Measurements from ENCODE around the gene CYP27C1. TPM values are rescaled to one million over a fixed set of nuclear protein-coding genes. Genes with fewer than 3 reads are reported as not detected.

CYP27C1 gene
- total and polyA plus RNA-seq, 4 experiments from 2014 or later = not detected

DNA sequence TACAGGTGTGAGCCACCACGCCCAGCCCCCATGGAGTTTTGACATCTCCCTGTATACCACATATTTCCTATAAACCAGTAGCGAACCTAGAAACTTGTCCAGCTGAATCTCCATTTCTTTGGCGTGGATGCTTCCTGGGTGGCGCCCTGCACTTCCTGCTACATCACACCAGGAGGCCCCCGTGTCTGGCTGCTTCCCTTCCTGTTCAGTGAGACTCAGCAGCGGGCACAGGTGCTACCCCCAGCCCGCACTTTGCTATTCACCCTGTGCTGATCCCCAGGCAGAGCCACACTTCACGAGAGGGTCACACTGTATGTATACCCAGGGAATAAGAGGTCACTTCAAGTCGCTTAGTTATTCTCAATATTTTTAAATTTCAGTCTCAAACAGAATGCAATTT, 35.0 kb downstream of the CYP27C1 start:
- H3K36me3 ChIP-seq (ENCODE audit: insufficient read depth, low read length) = no peaks in the 10 kb centered on the region
- Mint-ChIP-seq H3K27ac (peak overlapping the region in 1 of 7 donors; percentile 8), H3K9me3 (peaks cover 0 to 15% (median 8%) of the 10 kb centered on the region in 8 donors), H3K4me1 (peaks cover 0 to 5% (median 5%) of the 10 kb centered on the region in 4 donors), H3K27me3 (peaks cover 19 to 24% of the 10 kb centered on the region in 2 donors), H3K36me3 (no peaks in the 10 kb centered on the region), H3K4me3 (no peak overlapping the region)
- ChIA-PET POLR2A (ENCODE audit: partially characterized antibody) (no interaction called here), CTCF (ENCODE audit: partially characterized antibody) (no interaction called here)
- no peak overlapping the region for H3K27ac ChIP-seq (ENCODE audit: low read depth, low read length)
- intact Hi-C loops (cut with micrococcal nuclease) = no loop called here
- peaks cover 6% of the 10 kb centered on the region for H3K4me1 ChIP-seq (ENCODE audit: insufficient read depth, low read length)
- DNase-seq = no peak
- no peaks in the 10 kb centered on the region for H3K9me3 ChIP-seq (ENCODE audit: control insufficient read depth in 1 of 2, low read length in 2 of 2)
- no peaks in the 10 kb centered on the region for H3K27me3 ChIP-seq (ENCODE audit: insufficient read depth, low read length)
- H3K4me3 ChIP-seq (ENCODE audit: low read length in 2 of 2) = no peak overlapping the region

DNA sequence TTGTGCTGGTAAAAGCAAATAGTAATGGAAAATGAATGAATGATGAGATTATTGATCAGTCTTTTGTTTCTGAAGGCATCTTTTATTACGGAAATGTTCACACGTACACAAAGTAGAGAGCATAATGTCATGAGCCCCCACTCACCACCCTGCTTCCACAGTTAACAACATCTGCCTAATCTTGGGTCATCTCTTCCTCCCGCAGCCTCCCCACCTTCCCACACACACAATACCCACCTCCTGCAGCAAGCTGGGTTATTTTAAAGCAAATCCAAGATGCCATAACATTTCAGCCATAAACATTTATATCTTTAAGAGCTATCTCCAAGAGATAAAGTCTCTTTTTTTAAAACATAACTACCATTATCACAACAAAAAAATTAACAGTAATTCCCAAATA, 36.3 kb downstream of the CYP27C1 start:
- CTCF ChIA-PET (ENCODE audit: partially characterized antibody) = no interaction called here

GRCh38 chr2:127182626-127183458, 37.3 kb downstream of the CYP27C1 start:
- H3K36me3 Mint-ChIP-seq = no peaks in the 10 kb centered on the region
- H3K27ac ChIP-seq (ENCODE audit: low read depth, low read length) = no peak overlapping the region
- H3K9me3 Mint-ChIP-seq = peaks cover 0 to 11% (median 4%) of the 10 kb centered on the region in 8 donors
- H3K36me3 ChIP-seq (ENCODE audit: insufficient read depth, low read length) = no peaks in the 10 kb centered on the region
- no peak for DNase-seq
- H3K27ac Mint-ChIP-seq = no peak overlapping the region
- CTCF ChIA-PET (ENCODE audit: partially characterized antibody) = no interaction called here
- H3K4me3 ChIP-seq (ENCODE audit: low read length in 2 of 2) = no peak overlapping the region
- POLR2A ChIA-PET (ENCODE audit: partially characterized antibody) = no interaction called here
- H3K4me1 Mint-ChIP-seq = peaks cover 0 to 5% (median 5%) of the 10 kb centered on the region in 4 donors
- H3K4me1 ChIP-seq (ENCODE audit: insufficient read depth, low read length) = peaks cover 6% of the 10 kb centered on the region
- no peak overlapping the region for H3K4me3 Mint-ChIP-seq
- intact Hi-C loops (cut with micrococcal nuclease) = no loop called here
- H3K27me3 ChIP-seq (ENCODE audit: insufficient read depth, low read length) = no peaks in the 10 kb centered on the region
- H3K9me3 ChIP-seq (ENCODE audit: control insufficient read depth in 1 of 2, low read length in 2 of 2) = no peaks in the 10 kb centered on the region
- H3K27me3 Mint-ChIP-seq = peaks cover 14 to 16% of the 10 kb centered on the region in 2 donors

More for the DNA sequence above, 36.3 kb downstream of the CYP27C1 start:
- Mint-ChIP-seq H3K27ac (peak overlapping the region in 1 of 7 donors; percentile 17), H3K4me3 (no peak overlapping the region), H3K36me3 (no peaks in the 10 kb centered on the region), H3K27me3 (peaks cover 19 to 20% of the 10 kb centered on the region in 2 donors), H3K4me1 (peaks cover 0 to 5% (median 5%) of the 10 kb centered on the region in 4 donors), H3K9me3 (peaks cover 0 to 11% (median 4%) of the 10 kb centered on the region in 8 donors)
- H3K27me3 ChIP-seq (ENCODE audit: insufficient read depth, low read length) = no peaks in the 10 kb centered on the region
- no peak for DNase-seq
- no peaks in the 10 kb centered on the region for H3K9me3 ChIP-seq (ENCODE audit: control insufficient read depth in 1 of 2, low read length in 2 of 2)
- POLR2A ChIA-PET (ENCODE audit: partially characterized antibody) = no interaction called here
- no peaks in the 10 kb centered on the region for H3K36me3 ChIP-seq (ENCODE audit: insufficient read depth, low read length)
- intact Hi-C loops (cut with micrococcal nuclease) = no loop called here
- H3K4me1 ChIP-seq (ENCODE audit: insufficient read depth, low read length) = peaks cover 6% of the 10 kb centered on the region
- no peak overlapping the region for H3K4me3 ChIP-seq (ENCODE audit: low read length in 2 of 2)
- H3K27ac ChIP-seq (ENCODE audit: low read depth, low read length) = no peak overlapping the region

- Histone ChIP-seq H3K4me1 (ENCODE audit: insufficient read depth, low read length) (peaks cover 6% of the 10 kb centered on the region), H3K36me3 (ENCODE audit: insufficient read depth, low read length) (no peaks in the 10 kb centered on the region), H3K9me3 (ENCODE audit: control insufficient read depth in 1 of 2, low read length in 2 of 2) (no peaks in the 10 kb centered on the region), H3K4me3 (ENCODE audit: low read length in 2 of 2) (no peak overlapping the region), H3K27ac (ENCODE audit: low read depth, low read length) (no peak overlapping the region), H3K27me3 (ENCODE audit: insufficient read depth, low read length) (no peaks in the 10 kb centered on the region)
- intact Hi-C loops (cut with micrococcal nuclease) = no loop called here
- ChIA-PET POLR2A (ENCODE audit: partially characterized antibody) (no interaction called here), CTCF (ENCODE audit: partially characterized antibody) (no interaction called here)
- peaks cover 0 to 5% (median 5%) of the 10 kb centered on the region in 4 donors for H3K4me1 Mint-ChIP-seq
- no peaks in the 10 kb centered on the region for H3K36me3 Mint-ChIP-seq
- H3K9me3 Mint-ChIP-seq = peaks cover 0 to 11% (median 4%) of the 10 kb centered on the region in 8 donors
- no peak overlapping the region for H3K27ac Mint-ChIP-seq
- DNase-seq = no peak
- peaks cover 10 to 12% of the 10 kb centered on the region in 2 donors for H3K27me3 Mint-ChIP-seq
- H3K4me3 Mint-ChIP-seq = no peak overlapping the region
Measured at GRCh38 chr2:127181851-127182250, 38.2 kb downstream of the CYP27C1 start.

DNA sequence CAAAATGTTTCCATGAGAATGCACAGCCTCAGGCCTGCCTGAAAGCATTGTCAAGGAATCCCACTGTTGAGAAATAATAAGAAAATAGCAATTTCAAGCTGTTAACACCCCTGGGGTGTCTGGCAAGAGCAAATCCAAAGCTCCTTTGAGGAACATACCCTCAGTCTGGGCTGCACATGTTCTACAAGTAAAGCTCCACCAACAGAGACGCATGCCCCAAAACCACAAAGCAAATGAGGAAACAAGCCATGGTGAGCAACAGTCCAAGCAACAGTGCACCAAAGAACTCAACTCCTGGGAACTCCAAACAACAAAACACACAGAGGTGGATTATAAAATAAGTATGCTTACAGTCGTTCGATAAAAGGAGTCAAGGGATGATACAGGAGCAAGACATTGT, 40.3 kb downstream of the CYP27C1 start:
- POLR2A ChIA-PET (ENCODE audit: partially characterized antibody) = no interaction called here
- H3K4me3 Mint-ChIP-seq = no peak overlapping the region
- H3K4me3 ChIP-seq (ENCODE audit: low read length in 2 of 2) = no peak overlapping the region
- no peak overlapping the region for H3K27ac ChIP-seq (ENCODE audit: low read depth, low read length)
- no peaks in the 10 kb centered on the region for H3K4me1 Mint-ChIP-seq
- H3K27me3 Mint-ChIP-seq = peaks cover 8 to 9% of the 10 kb centered on the region in 2 donors
- no peaks in the 10 kb centered on the region for H3K4me1 ChIP-seq (ENCODE audit: insufficient read depth, low read length)
- no peaks in the 10 kb centered on the region for H3K36me3 ChIP-seq (ENCODE audit: insufficient read depth, low read length)
- intact Hi-C loops (cut with micrococcal nuclease) = no loop called here
- H3K27ac Mint-ChIP-seq = peak overlapping the region in 1 of 7 donors; percentile 11
- no peaks in the 10 kb centered on the region for H3K9me3 ChIP-seq (ENCODE audit: control insufficient read depth in 1 of 2, low read length in 2 of 2)
- CTCF ChIA-PET (ENCODE audit: partially characterized antibody) = no interaction called here
- no peak for DNase-seq
- H3K27me3 ChIP-seq (ENCODE audit: insufficient read depth, low read length) = no peaks in the 10 kb centered on the region
- no peaks in the 10 kb centered on the region for H3K36me3 Mint-ChIP-seq
- H3K9me3 Mint-ChIP-seq = peaks cover 0 to 11% (median 4%) of the 10 kb centered on the region in 8 donors

DNA sequence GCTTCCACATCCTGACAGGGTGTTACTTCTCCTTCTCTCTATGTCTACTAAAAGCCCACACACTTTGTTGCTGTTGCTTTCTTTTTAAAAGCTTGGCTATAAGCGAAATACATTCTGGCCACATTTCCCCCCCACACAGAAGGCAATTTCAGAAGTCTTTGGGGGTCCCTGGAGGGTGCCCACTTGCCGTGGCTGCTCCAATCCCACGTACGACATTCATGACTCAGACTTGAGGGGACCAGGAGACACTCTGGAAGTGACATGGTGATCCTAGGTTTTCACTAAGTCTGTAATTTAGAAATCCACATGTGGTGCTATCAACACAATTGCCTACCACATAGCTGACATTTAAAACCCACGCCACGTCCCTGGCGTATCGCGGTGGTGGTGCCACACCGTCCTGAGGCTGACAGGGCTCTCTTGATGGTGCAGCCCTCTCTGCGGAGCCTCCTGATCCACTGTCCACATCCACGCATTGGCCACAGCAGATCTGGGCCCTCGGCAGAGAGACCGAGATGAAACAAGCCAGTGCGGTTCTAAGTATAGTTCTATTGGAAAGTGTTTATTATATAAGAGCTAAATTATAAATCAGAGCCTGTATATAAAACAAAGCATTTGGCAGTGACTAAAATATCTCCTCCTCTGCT, 42.4 kb downstream of the CYP27C1 start:
- Histone ChIP-seq H3K4me3 (ENCODE audit: low read length in 2 of 2) (no peak overlapping the region), H3K36me3 (ENCODE audit: insufficient read depth, low read length) (no peaks in the 10 kb centered on the region), H3K4me1 (ENCODE audit: insufficient read depth, low read length) (no peaks in the 10 kb centered on the region), H3K27ac (ENCODE audit: low read depth, low read length) (no peak overlapping the region), H3K27me3 (ENCODE audit: insufficient read depth, low read length) (no peaks in the 10 kb centered on the region), H3K9me3 (ENCODE audit: control insufficient read depth in 1 of 2, low read length in 2 of 2) (no peaks in the 10 kb centered on the region)
- Mint-ChIP-seq H3K9me3 (peaks cover 0 to 11% (median 4%) of the 10 kb centered on the region in 8 donors), H3K36me3 (no peaks in the 10 kb centered on the region), H3K4me3 (no peak overlapping the region), H3K27ac (peak overlapping the region in 1 of 7 donors; percentile 17), H3K27me3 (peaks cover 4 to 7% of the 10 kb centered on the region in 2 donors), H3K4me1 (no peaks in the 10 kb centered on the region)
- ChIA-PET POLR2A (ENCODE audit: partially characterized antibody) (no interaction called here), CTCF (ENCODE audit: partially characterized antibody) (interaction anchor here (0.6 to 1.3 kb wide), 2 partner anchors 14 to 19 kb away, joined by 3 read pairs; no protein-coding TSS in a partner anchor)
- intact Hi-C loops (cut with micrococcal nuclease) = no loop called here
- no peak for DNase-seq

Measured in CD4-positive, alpha-beta memory T cell (primary cell).